ENCODE data around the gene FER.

GRCh38 chr5:109035436-109035835 lies 287.7 kb downstream of the FER start:
- TF ChIP-seq CTCF (conservative IDR thresholded peaks at IDR 0.05; ENCODE audit: low read depth, low read length) (no peak), EZH2 (IDR thresholded peaks at IDR 0.05; ENCODE audit: borderline replicate concordance, low read depth, low read length, poor library complexity, severe bottlenecking) (no peak)

Measured in A673 (cell line).